Gastrocnemius medialis (tissue), 4 donors: Measurements from ENCODE around the gene LRTM2.

Experiments
- CTCF ChIP-seq, 5 experiments: fragments of 450-650 bp in 3 of 5; fragments of 200-600 bp in 2 of 5; sonication (generic) in 2 of 5; IDR thresholded peaks in 4 of 5; conservative IDR thresholded peaks in 1 of 5; 1 replicate in 4 of 5; 2 replicates in 1 of 5; pipeline ENCODE4 v1.5.1; 2016 to 2019; ENCODE audit warnings: antibody characterized with exemption in 5 of 5, mild to moderate bottlenecking in 3 of 5, moderate library complexity in 3 of 5
- POLR2A ChIP-seq, 2 donors: fragments of 450-650 bp; IDR thresholded peaks; one replicate each; pipeline ENCODE4 v1.6.1; 2017; ENCODE audit warnings: antibody characterized with exemption in 2 of 2, mild to moderate bottlenecking in 2 of 2, moderate library complexity in 2 of 2

- TF ChIP-seq CTCF (IDR thresholded peaks at IDR 0.05 in 4 of 5, conservative IDR thresholded peaks at IDR 0.05 in 1 of 5) (no peak), POLR2A (IDR thresholded peaks at IDR 0.05) (no peak)
These were observed 3.5 kb upstream of the LRTM2 start for GRCh38 chr12:1816730-1817348.
